HG02678 (cell line): ENCODE results near the gene PRRC1.

Source experiments
- ATAC-seq: cut with Tn5 transposase; IDR thresholded peaks from one replicate; pipeline ENCODE4 v1.9.1; 2021; ENCODE audit warnings: mild to moderate bottlenecking, moderate library complexity; ENCODE audit not compliant: unreplicated experiment

Gene PRRC1

GRCh38 chr5:127602896-127603844 lies 85.7 kb downstream of the PRRC1 start:
- ATAC-seq: peak; percentile 31
